IMR-90 (cell line): ENCODE data around the gene GPR160. TPM values are rescaled to one million over a fixed set of nuclear protein-coding genes. Genes with fewer than 3 reads are reported as not detected.

Source experiments
- ATAC-seq: fragments of 200-7000 bp; cut with Tn5 transposase; 2 replicates; pipeline ENCODE4 v1.9.1; 2020; ENCODE audit warnings: low read depth, mild to moderate bottlenecking, moderate library complexity
- BruUV-seq: library from RNA; stranded (reverse); fragments of 400-500 nt; replicated peaks from 2 replicates; lab custom pipeline; 2021; lab: Mats Ljungman, UMichigan
- CTCF ChIA-PET: fragments of 300-600 bp; formaldehyde crosslinking; extraction: SDS; loops from one replicate; lab custom pipeline; 2021; ENCODE audit warnings: antibody characterized with exemption; lab: Yijun Ruan, JAX
- POLR2A ChIA-PET: fragments of 300-600 bp; sonication (Branson Sonifier 250); formaldehyde crosslinking; loops from one replicate; lab custom pipeline; 2022; ENCODE audit warnings: antibody characterized with exemption; ENCODE audit not compliant: unreplicated experiment; lab: Charles Lee
- DNase-seq: peaks from one replicate; pipeline ENCODE4 v3.0.0; 2013
- H2AFZ ChIP-seq: replicated peaks from 2 replicates; pipeline ENCODE3; 2013; ENCODE audit warnings: low read length, mild to moderate bottlenecking; ENCODE audit not compliant: poor library complexity
- H2AK5ac ChIP-seq: 2 replicates; pipeline ENCODE4 v1.6.1; 2013; ENCODE audit warnings: low read depth, low read length, inconsistent platforms
- H2AK9ac ChIP-seq: replicated peaks from 2 replicates; pipeline ENCODE3; 2013; ENCODE audit warnings: mild to moderate bottlenecking, low read depth, low read length, moderate library complexity; ENCODE audit not compliant: poor library complexity
- H2BK120ac ChIP-seq: 2 replicates; pipeline ENCODE4 v1.6.1; 2013; ENCODE audit warnings: low read depth, low read length, inconsistent platforms
- H2BK15ac ChIP-seq: 3 replicates; pipeline ENCODE4 v1.6.1; 2013; ENCODE audit warnings: low read depth, low read length, inconsistent platforms
- H2BK20ac ChIP-seq: 2 replicates; pipeline ENCODE4 v1.6.1; 2013; ENCODE audit warnings: low read depth, mild to moderate bottlenecking, inconsistent platforms, low read length, moderate library complexity
- H2BK5ac ChIP-seq: 2 replicates; pipeline ENCODE4 v1.6.1; 2013; ENCODE audit warnings: mild to moderate bottlenecking, low read depth, low read length, inconsistent platforms; ENCODE audit not compliant: poor library complexity, severe bottlenecking
- H3K14ac ChIP-seq: replicated peaks from 2 replicates; pipeline ENCODE4 v1.6.1; 2013; ENCODE audit warnings: low read depth, low read length, inconsistent platforms
- H3K18ac ChIP-seq: 2 replicates; pipeline ENCODE4 v1.6.1; 2013; ENCODE audit warnings: low read depth, low read length, control low read depth
- H3K23ac ChIP-seq: 2 replicates; pipeline ENCODE4 v1.6.1; 2013; ENCODE audit warnings: low read depth, low read length, inconsistent platforms
- H3K27ac ChIP-seq: 2 replicates; pipeline ENCODE4 v1.5.1; 2013; ENCODE audit warnings: mild to moderate bottlenecking, control low read depth, low read length; ENCODE audit not compliant: insufficient read depth
- H3K27me3 ChIP-seq: 2 replicates; pipeline ENCODE4 v1.6.1; 2013; ENCODE audit warnings: low read length; ENCODE audit not compliant: control insufficient read depth, insufficient read depth
- H3K36me3 ChIP-seq: 2 replicates; pipeline ENCODE4 v1.6.1; 2013; ENCODE audit warnings: low read length, mixed read lengths; ENCODE audit not compliant: control insufficient read depth, insufficient read depth
- H3K4ac ChIP-seq: 2 replicates; pipeline ENCODE4 v1.6.1; 2013; ENCODE audit warnings: low read depth, low read length, inconsistent platforms
- H3K4me1 ChIP-seq: 2 replicates; pipeline ENCODE4 v1.6.1; 2013; ENCODE audit warnings: low read length, mixed read lengths; ENCODE audit not compliant: control insufficient read depth, insufficient read depth
- H3K4me2 ChIP-seq: 2 replicates; pipeline ENCODE4 v1.6.1; 2013; ENCODE audit warnings: low read depth, mild to moderate bottlenecking, control low read depth, low read length, moderate library complexity
- H3K4me3 ChIP-seq: 2 replicates; pipeline ENCODE4 v1.5.1; 2013; ENCODE audit warnings: low read depth, mild to moderate bottlenecking, control low read depth, low read length, moderate library complexity; ENCODE audit not compliant: insufficient read depth
- H3K56ac ChIP-seq: 2 replicates; pipeline ENCODE4 v1.6.1; 2013; ENCODE audit warnings: low read length, inconsistent platforms; ENCODE audit not compliant: insufficient read depth; ENCODE audit errors: extremely low read depth
- H3K79me1 ChIP-seq, 2 experiments: 2 replicates each; pipeline ENCODE4 v1.6.1; 2013; ENCODE audit warnings: low read length in 2 of 2, inconsistent platforms in 1 of 2, low read depth in 1 of 2
- H3K9ac ChIP-seq: 2 replicates; pipeline ENCODE4 v1.6.1; 2013; ENCODE audit warnings: low read depth, low read length, control low read depth
- H3K9me1 ChIP-seq: 2 replicates; pipeline ENCODE4 v1.6.1; 2013; ENCODE audit warnings: low read length, inconsistent platforms; ENCODE audit not compliant: insufficient read depth
- H3K9me3 ChIP-seq: 2 replicates; pipeline ENCODE4 v1.6.1; 2013; ENCODE audit warnings: low read length; ENCODE audit not compliant: control insufficient read depth, insufficient read depth
- H4K20me1 ChIP-seq: 2 replicates; pipeline ENCODE4 v1.6.1; 2013; ENCODE audit warnings: low read length, inconsistent platforms; ENCODE audit not compliant: insufficient read depth
- H4K5ac ChIP-seq: 2 replicates; pipeline ENCODE4 v1.6.1; 2013; ENCODE audit warnings: mild to moderate bottlenecking, low read depth, low read length, control low read depth
- H4K8ac ChIP-seq, 2 experiments: 2 replicates each; pipeline ENCODE4 v1.6.1; 2013; ENCODE audit warnings: low read depth in 2 of 2, low read length in 2 of 2, control low read depth in 1 of 2, inconsistent platforms in 1 of 2
- H4K91ac ChIP-seq: 2 replicates; pipeline ENCODE4 v1.6.1; 2013; ENCODE audit warnings: low read depth, low read length, inconsistent platforms; ENCODE audit not compliant: insufficient read depth
- CEBPB ChIP-seq: IDR thresholded peaks from 2 replicates; pipeline ENCODE4 v1.6.1; 2012; ENCODE audit warnings: low read depth, low read length, improper control_type of control experiment
- POLR2A ChIP-seq: IDR thresholded peaks from 2 replicates; pipeline ENCODE4 v1.6.1; 2012; ENCODE audit warnings: mild to moderate bottlenecking, low read depth, low read length
- USF2 ChIP-seq: fragments of 150-350 bp; IDR thresholded peaks from 2 replicates; pipeline ENCODE4 v1.6.1; 2017; ENCODE audit warnings: mild to moderate bottlenecking, antibody characterized with exemption, low read length, low read depth
- WGBS, 2 experiments: methylation state at CpG; one replicate each; pipeline versions ENCODE4 v1.1.5 to v1.1.7; 2013; ENCODE audit warnings: missing lambda C conversion rate in 2 of 2; ENCODE audit not compliant: insufficient read length in 1 of 2; ENCODE audit errors: extremely low coverage in 2 of 2; 5-methylcytosine and 5-hydroxymethylcytosine counted together
- dilution Hi-C: fragments of 300-500 bp; cut with HindIII; formaldehyde crosslinking; loops from one replicate; pipeline ENCODE4 v1.14.3; 2018; ENCODE audit warnings: low sequenced_read_pairs; ENCODE audit not compliant: unreplicated experiment
- in situ Hi-C: fragments of 300-500 bp; cut with MboI; formaldehyde crosslinking; loops from 3 replicates; pipeline ENCODE4 v1.14.3; 2019; ENCODE audit warnings: low sequenced_read_pairs, inconsistent platforms, mixed read lengths
- intact Hi-C: fragments of 100-400 bp; cut with micrococcal nuclease; formaldehyde crosslinking; loops from 2 replicates; pipeline ENCODE4 v1.10.0; 2022
- polyA plus RNA-seq, 3 experiments: library from polyadenylated mRNA; depleted of rRNA; stranded (reverse); fragments of >200 nt; gene quantifications; 2 replicates each; pipeline ENCODE4 v1.2.3, GENCODE V29; 2012; ENCODE audit warnings: low replicate concordance in 1 of 3
- total RNA-seq: library from RNA; depleted of rRNA; stranded (reverse); fragments of >200 nt; gene quantifications from 2 replicates; pipeline ENCODE4 v1.2.3, GENCODE V29; 2012

Gene GPR160
- total and polyA plus RNA-seq, 2 of the 4 experiments (the other 2 are of a cell fraction) = 0.09 to 0.18 TPM

- BruUV-seq = no TSS peak
- Histone ChIP-seq H2BK20ac (no peak overlapping the region), H4K5ac (0 out of 2 replicates have a peak overlapping the region, but pooled peaks have one; percentile 25), H2BK5ac (peak overlapping the region; percentile 16), H3K4ac (no peak overlapping the region; the same call in 1 of the 2 replicates), H3K9ac (no peak overlapping the region; the same call in 1 of the 2 replicates), H3K9me1 (no peaks in the 10 kb centered on the region), H3K23ac (no peak overlapping the region), H3K27ac (0 out of 2 replicates have a peak overlapping the region, but pooled peaks have one; percentile 18), H3K27me3 (no peaks in the 10 kb centered on the region), H2BK120ac (peak overlapping the region; percentile 23; the same call in 1 of the 2 replicates), H4K20me1 (no peaks in the 10 kb centered on the region), H3K56ac (no peak overlapping the region), H3K18ac (peak overlapping the region; percentile 81; the same call in 1 of the 2 replicates), H3K9me3 (no peaks in the 10 kb centered on the region), H3K14ac (no peak overlapping the region; the same call in 1 of the 2 replicates), H3K4me1 (peaks cover 2% of the 10 kb centered on the region; the same call in 1 of the 2 replicates), H2BK15ac (peak overlapping the region; percentile 77; the same call in 1 of the 3 replicates), H2AFZ (peak overlapping the region; percentile 18), H3K36me3 (no peaks in the 10 kb centered on the region), H2AK9ac (no peak overlapping the region), H2AK5ac (no peak overlapping the region), H4K8ac (peak overlapping the region; percentile 48 to 67), H4K91ac (peak overlapping the region; percentile 6; the same call in 1 of the 2 replicates), H3K79me1 (no peaks in the 10 kb centered on the region), H3K4me3 (no peak overlapping the region), H3K4me2 (peak overlapping the region; percentile 32; the same call in 1 of the 2 replicates)
- dilution Hi-C loops = no loop called here
- DNase-seq (peak; percentile 84), ATAC-seq (peak; percentile 86)
- intact Hi-C loops = no loop called here
- 42% methylated on average over 4 of the region's 7 CpGs; no CpG with 5 or more reads in 1 of the 2 experiments for WGBS, 2 experiments
- ChIA-PET POLR2A (interaction anchor here (0.6 kb wide), 1 partner anchor 66 kb away, joined by 4 read pairs; no protein-coding TSS in a partner anchor), CTCF (interaction anchor here (0.7 kb wide), 1 partner anchor 99 kb away, joined by 5 read pairs; no protein-coding TSS in a partner anchor)
- TF ChIP-seq POLR2A = no peak
- TF ChIP-seq USF2 = no peak
- TF ChIP-seq CEBPB = peak; percentile 71
- in situ Hi-C loops = no loop called here
Measured at GRCh38 chr3:170007031-170007663, 30.6 kb upstream of the GPR160 start.
